Activated CD8-positive, alpha-beta memory T cell treated with anti-CD3 and anti-CD28 coated beads for 36 hours (primary cell): ENCODE data around the gene PKP1. TPM values are rescaled to one million over a fixed set of nuclear protein-coding genes. Genes with fewer than 3 reads are reported as not detected.
"Not testable (repeated sequence)": the region's sequence is repeated elsewhere in the genome, so short reads cannot be mapped to it uniquely, and the experiment has no call there.

ENCODE experiments used
- CTCF ChIA-PET: fragments of 350-600 bp; sonication (Branson Sonifier 250); formaldehyde crosslinking; loops from one replicate; lab custom pipeline; 2021; ENCODE audit warnings: antibody characterized with exemption; lab: Charles Lee
- POLR2A ChIA-PET: fragments of 350-600 bp; sonication (Branson Sonifier 250); formaldehyde crosslinking; loops from one replicate; lab custom pipeline; 2021; ENCODE audit warnings: antibody characterized with exemption; lab: Charles Lee
- total RNA-seq, 2 experiments: library from RNA; stranded (reverse); gene quantifications; one replicate each; pipeline ENCODE4 v1.2.3, GENCODE V29; 2021

PKP1 gene
- total RNA-seq, 2 experiments from 2014 or later, result not detected

DNA sequence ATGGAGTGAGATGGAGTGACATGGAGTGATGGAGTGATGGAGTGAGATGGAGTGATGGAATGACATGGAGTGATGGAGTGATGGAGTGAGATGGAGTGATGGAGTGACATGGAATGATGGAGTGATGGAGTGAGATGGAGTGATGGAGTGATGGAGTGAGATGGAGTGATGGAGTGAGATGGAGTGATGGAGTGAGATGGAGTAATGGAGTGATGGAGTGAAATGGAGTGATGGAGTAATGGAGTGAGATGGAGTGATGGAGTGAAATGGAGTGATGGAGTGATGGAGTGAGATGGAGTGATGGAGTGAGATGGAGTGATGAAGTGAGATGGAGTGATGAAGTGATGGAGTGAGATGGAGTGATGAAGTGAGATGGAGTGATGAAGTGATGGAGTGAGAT, 25.2 kb upstream of the PKP1 start:
- POLR2A ChIA-PET, CTCF ChIA-PET: not testable (repeated sequence)

DNA sequence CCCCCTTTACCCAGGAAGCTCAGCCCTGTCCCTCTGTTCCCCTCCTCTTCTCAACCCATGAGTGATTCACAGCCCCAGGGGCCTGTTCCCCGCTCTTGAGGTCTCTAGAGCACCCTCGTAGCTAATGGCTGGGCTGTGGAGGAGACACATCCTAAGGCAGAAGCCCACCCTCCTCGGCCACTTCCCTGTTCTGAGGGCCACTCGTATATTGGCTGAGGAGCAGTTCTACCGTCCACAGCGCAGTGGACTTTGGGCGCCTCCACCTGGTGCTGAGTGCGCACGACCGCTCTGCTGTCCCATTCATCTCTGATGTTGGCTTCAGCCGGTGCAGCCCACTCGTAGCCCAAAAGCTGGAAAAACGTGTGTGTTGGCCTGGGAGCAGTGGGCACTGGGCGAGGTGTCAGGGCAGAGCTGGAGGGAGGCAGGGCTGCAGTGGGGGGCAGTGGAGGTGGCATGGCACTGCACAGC, 24.5 kb upstream of the PKP1 start:
- CTCF ChIA-PET, result no interaction called here
- POLR2A ChIA-PET, result no interaction called here

DNA sequence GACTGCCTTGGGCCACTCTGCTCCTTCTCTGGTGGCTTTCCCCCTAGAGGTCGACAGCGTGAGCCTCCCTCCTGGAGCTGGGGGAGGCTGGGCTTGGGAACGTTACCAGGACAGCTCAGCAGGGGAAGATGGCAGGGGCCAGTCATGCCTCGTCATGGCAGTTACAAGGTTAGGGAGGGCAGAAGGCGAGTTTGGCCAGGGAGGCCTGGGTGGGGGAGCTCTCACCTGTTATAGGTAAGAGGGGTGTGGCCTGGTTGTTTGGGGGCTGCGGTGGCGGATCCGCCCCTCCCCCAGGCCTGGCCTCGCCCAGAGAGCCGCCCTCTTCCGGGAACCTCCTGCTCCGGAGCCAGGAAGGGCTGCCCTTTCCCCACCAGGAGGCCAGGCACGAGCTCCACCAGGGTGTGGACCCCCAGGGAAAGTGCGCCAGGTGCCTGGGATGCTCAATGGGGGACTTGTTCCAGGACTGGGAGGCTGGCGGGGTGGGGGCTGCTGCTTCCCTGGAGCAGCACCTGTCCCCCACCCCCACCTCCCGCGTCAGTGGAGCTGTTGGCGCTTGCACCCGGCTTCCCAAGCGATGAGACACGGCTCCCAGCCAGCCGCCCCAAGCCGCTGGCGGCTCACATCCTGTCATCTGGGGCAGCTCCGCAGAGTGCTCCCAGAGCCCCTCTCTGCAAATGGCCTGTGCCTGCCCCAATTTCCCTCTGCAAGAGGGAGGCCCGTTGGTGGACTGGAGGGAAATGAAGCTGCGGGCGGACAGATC, 23.6 kb upstream of the PKP1 start:
- ChIA-PET POLR2A (no interaction called here), CTCF (no interaction called here)

DNA sequence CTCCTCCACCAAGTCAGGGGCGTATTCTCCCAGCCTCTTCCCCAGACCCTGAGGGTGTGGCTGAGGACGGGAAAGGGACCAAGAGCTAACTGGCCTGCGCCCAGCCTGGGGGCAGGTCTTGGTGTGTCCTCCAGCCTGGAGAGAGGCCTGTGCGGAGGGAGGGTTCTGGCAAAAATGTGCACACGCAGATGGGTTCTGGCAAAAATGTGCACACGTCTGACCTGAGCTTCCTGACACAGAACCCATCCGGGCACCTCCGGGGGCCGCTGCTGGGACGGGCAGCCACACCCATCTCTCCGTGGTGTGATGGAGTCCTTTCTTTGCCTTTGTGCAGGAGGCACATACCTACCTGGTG, 23.1 kb upstream of the PKP1 start:
- ChIA-PET POLR2A (no interaction called here), CTCF (no interaction called here)

DNA sequence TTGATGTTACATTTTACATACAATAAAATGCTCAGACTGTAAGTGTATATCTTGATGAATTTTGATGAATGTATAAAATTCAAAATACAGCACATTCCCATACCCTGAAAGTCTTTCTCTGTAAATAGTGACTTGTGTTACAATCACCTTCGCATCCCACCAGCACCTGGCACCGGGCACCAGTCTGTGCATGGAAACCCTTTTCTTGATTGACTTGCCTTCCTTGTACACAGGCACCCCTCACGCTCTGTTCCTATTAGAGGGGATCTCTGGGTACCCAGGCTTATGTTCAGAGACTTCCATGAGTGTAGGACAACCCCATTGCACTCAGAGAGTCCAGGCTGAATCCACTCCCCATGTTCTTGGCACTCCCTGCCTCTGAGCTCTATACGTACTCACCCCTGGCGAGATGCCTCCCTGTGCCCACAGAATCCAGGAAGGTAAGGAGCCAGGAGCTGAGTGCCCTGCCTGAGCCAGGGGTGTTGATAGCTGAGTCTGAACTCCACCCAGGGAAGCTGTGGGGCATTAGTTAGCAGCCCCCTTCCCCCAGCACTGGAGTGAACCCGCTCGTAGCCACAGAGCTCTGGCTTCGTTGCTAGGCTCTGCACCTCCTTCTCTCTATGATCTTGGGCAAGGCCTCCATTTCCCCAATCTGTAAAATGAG, 22.5 kb upstream of the PKP1 start:
- CTCF ChIA-PET, result no interaction called here
- POLR2A ChIA-PET, result no interaction called here

DNA sequence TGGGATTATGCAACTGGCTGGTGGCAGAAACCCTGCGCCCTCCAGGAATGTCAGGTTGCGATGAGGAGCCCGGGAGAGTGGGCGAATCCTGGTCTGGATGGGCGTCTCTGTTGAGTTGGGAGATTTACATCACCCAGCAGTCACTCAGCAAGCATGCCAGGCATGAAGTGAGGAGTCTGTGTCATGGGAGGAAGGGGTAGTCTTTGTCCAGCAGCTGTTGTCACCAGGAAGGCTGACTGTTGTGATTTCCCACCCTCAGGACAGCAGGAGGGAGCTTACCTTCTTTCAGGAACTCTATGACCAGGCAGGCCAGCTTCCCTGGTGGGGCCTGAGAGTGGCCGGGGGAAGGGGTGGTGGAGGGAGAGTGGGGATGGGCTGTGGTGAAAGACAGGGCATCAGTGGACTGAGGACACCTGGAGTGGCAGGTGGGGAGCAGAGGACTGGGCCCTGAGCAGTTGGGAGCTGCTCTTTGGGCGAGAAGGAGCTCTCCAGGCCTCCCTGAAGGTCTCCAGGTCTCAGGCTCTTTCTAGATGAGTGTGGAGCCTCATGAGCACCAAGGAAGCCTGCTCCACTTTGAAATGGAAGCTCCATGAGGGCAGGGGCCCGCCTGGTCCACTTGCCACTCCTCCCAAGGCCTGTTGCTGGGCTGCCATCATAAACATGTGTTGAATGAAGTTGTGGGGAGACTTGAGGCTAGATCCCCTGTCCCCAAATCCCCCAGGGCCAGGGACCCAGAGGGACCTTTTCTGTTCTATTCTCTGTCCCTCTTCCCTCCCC, 21.3 kb upstream of the PKP1 start:
- ChIA-PET POLR2A (no interaction called here), CTCF (no interaction called here)

DNA sequence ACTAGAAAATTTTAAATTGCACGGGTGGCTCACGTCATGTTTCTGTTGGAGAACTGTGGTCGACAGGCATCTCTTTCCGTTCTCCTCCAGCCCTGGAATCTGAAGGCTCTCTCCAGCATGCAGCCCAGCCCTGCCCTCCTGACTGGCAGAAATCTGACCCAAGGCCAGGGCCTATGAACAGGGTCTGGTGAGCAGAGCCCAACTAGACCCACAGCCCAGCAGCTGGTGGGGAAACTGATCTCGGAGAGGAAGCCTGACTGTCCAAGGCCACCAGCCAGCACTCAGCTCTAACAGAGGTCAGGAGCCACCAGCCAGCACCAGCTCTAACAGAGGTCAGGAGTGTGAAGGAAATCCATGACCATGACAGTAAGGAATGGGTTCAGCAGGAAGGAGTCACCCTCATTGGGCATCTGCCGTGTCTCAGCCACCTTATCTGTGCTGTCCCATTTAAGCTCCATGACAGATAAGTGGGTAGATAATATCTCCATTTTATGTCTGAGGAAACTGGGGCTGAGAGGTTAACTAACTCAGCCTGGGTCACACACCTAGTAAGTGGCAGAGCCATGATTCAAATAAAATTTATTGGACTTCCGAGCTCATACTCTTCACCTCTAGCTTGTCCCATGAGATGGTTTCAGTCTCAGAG, 20.2 kb upstream of the PKP1 start:
- ChIA-PET CTCF (interaction anchor here (2.1 kb wide), 1 partner anchor 9 kb away, joined by 7 read pairs; no protein-coding TSS in a partner anchor), POLR2A (no interaction called here)

DNA sequence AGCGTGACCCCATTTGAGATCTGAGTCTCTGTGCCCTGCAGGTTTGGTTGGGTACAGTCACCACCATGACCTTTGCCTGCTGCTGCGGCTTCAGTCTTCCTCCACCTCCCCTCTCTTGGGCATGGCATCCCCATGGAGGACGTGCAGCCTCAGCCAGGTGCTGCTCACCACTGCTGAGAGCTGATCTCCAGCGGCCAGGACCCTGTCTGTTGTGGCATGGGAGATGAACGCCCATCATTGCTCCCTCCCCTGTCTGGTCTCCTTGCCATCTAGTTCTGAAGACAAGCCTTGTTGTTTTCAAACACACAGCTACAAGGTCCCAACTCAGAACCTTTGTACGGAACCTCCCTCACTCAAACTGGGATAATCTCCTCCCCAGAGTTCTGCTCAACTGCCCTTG, 19.2 kb upstream of the PKP1 start:
- POLR2A ChIA-PET, result no interaction called here
- CTCF ChIA-PET, result interaction anchor here (2.1 kb wide), 1 partner anchor 10 kb away, joined by 7 read pairs; no protein-coding TSS in a partner anchor

DNA sequence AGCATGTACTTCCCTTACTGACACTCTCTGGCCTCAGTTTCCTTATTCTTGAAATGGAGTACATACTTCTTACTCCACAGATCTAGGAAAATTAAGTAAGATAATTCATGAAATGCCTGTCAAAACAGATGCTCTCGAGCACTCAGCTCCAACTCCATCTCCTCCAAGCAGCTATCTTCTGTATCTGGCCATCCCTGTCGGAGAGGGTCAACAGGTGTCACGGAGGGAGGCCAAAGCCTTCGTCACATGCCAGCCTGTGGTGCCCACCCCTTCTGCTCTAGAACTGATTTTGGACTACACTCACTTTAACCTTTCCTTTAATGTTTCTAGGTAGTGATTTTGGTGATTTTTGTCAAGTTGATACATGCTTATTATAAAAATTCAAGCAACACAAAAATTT, 18.8 kb upstream of the PKP1 start:
- CTCF ChIA-PET, result interaction anchor here (2.1 kb wide), 1 partner anchor 10 kb away, joined by 7 read pairs; no protein-coding TSS in a partner anchor
- POLR2A ChIA-PET, result no interaction called here

DNA sequence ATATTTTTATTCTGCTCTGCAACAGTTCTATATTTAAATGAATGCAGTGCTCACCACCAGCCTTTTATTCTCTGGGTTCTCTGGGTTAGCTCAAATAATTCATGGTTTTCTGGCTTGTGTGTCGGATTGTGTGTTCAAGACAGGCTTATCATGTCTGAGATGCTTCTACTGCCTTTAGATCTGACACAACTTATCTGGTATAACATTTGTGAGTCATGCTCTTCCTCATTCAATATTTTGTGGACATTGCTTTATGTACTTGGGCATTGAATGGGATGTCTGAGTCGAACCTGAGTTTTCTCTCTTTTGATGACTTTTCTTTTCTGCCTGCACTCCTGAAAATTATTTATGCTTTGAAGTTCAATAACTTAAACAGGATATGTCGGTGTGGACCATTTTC, 17.6 kb upstream of the PKP1 start:
- ChIA-PET CTCF (interaction anchor here (1.0 kb wide), 1 partner anchor 11 kb away, joined by 4 read pairs; no protein-coding TSS in a partner anchor), POLR2A (no interaction called here)

DNA sequence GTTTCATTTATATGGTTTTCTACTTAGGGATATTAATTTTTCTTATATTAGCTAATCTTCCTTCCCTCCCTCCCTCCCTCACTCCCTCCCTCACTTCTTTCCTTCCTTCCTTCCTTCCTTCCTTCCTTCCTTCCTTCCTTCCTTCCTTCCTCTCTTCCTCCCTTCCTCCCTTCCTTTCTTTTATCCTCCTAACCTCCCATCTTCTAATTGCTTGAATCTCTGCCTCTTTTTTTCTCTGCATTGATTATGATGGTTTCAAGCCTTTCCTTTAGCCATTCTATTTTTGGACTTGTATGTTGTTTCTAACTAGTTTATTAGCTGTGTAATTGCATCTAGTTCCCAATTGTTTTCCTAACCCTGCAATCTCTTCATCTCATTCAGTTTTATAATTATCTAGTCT, 17.0 kb upstream of the PKP1 start:
- CTCF ChIA-PET, result no interaction called here
- POLR2A ChIA-PET, result no interaction called here

DNA sequence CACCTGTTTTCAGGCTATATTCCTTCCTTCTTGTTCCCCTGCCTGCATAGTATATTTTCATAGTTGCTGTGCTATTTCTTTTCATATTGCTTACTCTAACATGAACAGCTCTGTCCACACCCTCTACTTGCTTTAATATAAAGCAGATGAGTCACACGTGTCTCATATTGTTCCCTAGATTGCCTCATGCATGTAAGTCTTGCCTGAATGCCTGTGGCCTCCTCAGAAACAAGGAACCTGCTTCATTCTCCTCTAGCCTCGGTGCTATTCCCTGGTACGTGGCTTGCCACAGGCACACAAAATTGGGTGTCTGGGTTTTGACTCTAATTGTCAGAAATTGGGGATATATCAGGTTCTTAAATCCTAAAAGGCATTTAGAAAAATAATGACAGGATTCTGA, 16.5 kb upstream of the PKP1 start:
- CTCF ChIA-PET, result interaction anchor here (1.0 kb wide), 1 partner anchor 12 kb away, joined by 3 read pairs; no protein-coding TSS in a partner anchor
- POLR2A ChIA-PET, result no interaction called here

DNA sequence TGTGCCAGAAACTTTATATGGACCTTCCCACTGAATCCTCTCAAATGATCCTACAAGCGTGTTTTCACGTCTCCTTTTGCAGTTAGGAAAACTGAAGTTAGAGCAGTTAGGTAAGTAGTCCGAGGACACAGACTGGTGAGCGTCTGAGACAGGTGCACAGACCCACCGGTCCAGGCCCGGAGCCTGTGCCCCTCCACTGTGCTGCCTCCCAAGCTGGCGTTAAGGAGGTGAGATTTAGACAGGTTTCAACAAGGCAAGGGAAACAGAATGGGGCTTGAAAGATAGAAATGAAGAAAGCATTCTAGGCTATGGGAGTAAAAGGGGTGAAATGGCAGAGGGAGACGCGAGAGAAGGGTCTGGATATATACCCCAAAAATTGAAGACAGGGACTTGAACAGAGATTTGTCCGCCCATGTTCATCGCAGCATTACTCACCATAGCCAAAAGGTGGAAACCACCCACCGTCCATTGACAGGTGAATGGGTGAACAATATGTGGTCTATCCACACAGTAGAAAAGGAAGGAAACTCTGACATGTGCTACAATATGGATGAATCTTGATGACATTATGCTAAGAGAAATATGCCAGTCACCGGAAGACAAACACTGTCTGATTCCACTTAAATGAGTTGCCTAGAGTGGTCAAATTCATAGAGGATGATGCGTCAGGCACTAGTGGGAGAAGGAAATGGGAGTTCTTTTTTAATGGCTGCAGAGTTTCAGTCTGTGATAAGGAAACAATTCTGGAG, 15.7 kb upstream of the PKP1 start:
- ChIA-PET CTCF (interaction anchor here (1.0 kb wide), 1 partner anchor 13 kb away, joined by 3 read pairs; no protein-coding TSS in a partner anchor), POLR2A (no interaction called here)

DNA sequence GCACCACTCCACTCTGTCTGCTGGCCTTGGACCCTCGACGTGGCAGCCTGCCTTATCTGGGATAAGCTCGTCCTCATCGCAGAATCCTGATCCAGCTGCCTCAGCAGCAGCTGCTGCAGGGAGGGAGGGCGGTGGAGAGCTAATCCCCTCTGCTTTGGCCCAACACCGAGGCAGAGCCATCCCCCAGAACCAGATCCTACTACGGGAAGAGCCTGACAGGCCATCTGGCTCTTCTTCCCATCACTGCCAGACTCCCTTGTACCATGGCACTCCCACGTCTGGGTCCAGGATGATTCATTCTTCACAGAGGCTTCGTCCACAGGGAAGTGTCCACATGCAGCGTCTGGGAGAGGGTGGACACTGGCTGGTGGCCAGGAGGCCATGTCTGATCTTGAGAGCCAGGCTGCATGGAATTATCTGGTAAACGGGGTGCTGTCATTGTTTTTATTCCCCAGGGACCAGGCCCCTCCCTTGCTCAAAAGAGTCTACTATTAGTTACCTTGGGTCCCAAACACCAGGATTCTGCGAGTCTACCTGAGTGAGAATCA, 14.6 kb upstream of the PKP1 start:
- POLR2A ChIA-PET, result no interaction called here
- CTCF ChIA-PET, result no interaction called here

DNA sequence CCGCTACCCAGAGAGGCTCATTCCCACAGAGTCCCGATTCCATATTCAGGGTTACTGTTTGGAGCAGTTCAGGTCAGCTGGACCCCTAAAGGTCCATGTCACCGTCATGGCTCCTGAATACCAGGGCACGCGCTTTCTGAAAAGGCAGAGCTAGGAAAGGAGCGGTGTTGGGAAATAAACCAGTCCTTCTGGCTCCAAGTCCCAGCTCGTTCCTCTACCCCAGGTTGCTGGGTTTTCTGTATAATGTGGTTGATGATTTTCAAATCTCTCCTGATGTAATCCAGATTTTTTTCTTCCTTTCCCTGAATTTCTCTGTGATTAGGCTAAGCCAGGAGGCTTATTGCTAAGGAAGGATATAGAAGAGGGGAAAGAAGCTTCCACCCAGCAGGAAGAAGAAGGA, 14.0 kb upstream of the PKP1 start:
- ChIA-PET CTCF (no interaction called here), POLR2A (no interaction called here)

DNA sequence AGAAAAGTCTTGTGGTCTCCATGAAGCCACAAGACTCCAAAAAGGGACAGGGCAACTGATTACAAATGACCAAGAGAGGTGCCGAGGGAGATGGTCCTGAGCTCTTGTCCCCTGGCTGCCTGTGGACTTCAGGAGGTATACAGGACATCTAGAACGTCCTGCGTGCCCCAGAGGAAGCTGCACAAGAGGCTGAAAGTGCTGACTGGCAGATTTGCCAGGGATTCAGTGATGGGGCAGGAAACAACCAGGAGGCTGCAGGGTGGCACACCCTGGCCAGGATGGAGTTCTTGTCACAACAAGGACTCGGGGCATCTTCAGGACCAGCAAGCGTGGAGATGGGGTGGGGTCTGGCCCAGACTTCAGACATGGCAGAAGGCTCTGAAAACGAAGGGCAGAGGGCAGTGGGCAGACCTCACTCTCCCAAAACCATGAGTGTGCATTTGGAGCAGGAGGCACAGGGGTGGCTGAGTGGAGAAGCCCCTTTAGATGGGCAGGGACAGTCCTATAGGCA, 13.4 kb upstream of the PKP1 start:
- ChIA-PET CTCF (no interaction called here), POLR2A (no interaction called here)

DNA sequence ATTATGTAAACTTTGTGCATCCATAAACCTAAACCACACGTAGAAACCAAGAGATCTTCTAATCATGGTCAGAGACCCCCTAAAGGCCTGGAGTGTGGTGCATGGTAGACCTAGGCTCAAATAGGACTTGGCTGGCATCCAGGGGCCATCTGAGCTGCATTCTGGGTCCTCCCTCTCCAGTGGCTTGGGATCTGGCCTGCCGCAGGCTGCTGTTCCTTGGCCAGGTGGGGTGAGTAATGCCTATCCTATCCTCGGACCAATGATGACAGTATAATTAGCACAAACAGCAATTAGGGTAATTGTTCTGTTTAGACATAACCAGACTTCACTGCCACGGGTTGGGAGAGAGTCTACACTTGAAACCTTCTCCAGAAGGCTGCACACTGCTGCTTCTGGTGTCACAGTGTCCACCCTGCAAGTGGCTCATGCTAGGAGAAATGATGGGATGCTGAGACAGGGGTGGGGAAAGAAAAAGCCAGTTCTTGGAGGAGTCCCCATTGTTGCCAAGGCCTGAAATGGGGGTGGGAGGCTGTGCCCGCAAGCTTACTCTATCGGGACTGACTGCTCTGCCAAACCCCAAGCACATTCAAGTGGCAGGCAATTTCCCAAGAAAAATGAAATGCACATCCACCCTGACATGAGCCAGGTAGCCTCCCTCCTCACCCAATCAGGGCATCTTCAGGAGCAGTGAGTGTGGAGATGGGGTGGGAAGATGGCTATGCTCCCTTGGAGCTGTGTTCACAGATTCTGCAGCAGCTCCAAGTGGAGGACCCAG, 12.5 kb upstream of the PKP1 start:
- ChIA-PET POLR2A (no interaction called here), CTCF (no interaction called here)

DNA sequence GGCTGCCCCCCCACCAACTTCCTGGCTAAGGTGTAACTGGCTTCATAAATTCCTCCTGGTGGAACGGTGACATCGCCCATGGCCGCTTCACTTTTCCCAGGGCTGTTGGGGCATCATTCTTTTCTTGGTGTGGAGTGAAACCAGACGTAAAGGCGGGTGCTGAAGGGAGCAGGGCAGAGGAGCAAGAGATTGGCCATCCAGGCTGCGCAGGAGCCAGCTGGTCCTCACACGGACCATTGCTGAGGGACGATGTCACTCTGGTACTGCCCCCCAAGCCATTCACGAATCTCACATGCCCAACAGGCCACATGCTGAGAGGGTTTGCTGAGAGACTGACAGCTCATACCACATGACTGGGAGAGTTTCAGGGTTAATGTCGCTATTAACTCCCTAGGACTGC, 10.5 kb upstream of the PKP1 start:
- CTCF ChIA-PET, result no interaction called here

More for the DNA sequence above, 10.5 kb upstream of the PKP1 start:
- POLR2A ChIA-PET, result no interaction called here
